Fibroblast of lung (primary cell): ENCODE data around the gene SLC22A23. TPM values are rescaled to one million over a fixed set of nuclear protein-coding genes. Genes with fewer than 3 reads are reported as not detected.

Source experiments
- DNase-seq, 2 donors: peaks; one replicate each; pipeline versions ENCODE4 v3.0.0 to v3.0.0-alpha.2; 2010; ENCODE audit warnings: low read depth in 2 of 2
- H2AFZ ChIP-seq: 2 replicates; pipeline ENCODE4 v1.5.1; 2012; ENCODE audit warnings: low read length, control low read depth, inconsistent platforms
- H3K27ac ChIP-seq: 2 replicates; pipeline ENCODE4 v1.5.1; 2011; ENCODE audit warnings: low read length, control low read depth; ENCODE audit not compliant: insufficient read depth
- H3K27me3 ChIP-seq: 2 replicates; pipeline ENCODE4 v1.5.1; 2011; ENCODE audit warnings: mild to moderate bottlenecking, low read length; ENCODE audit not compliant: control insufficient read depth, insufficient read depth
- H3K36me3 ChIP-seq: 2 replicates; pipeline ENCODE4 v1.5.1; 2011; ENCODE audit warnings: low read length; ENCODE audit not compliant: control insufficient read depth, insufficient read depth
- H3K4me1 ChIP-seq: 2 replicates; pipeline ENCODE4 v1.5.1; 2011; ENCODE audit warnings: low read length; ENCODE audit not compliant: control insufficient read depth, insufficient read depth; ENCODE audit errors: extremely low read depth
- H3K4me2 ChIP-seq: 2 replicates; pipeline ENCODE4 v1.5.1; 2011; ENCODE audit warnings: low read length, control low read depth; ENCODE audit not compliant: insufficient read depth; ENCODE audit errors: extremely low read depth
- H3K4me3 ChIP-seq, 4 experiments: fragments of 200-600 bp in 1 of 4; sonication (generic) in 1 of 4; replicated peaks in 1 of 4; 2 replicates each; pipeline ENCODE4 v1.5.1; 2011 to 2016; ENCODE audit warnings: low read length in 4 of 4, low read depth in 3 of 4, mild to moderate bottlenecking in 3 of 4, control low read depth in 2 of 4, inconsistent platforms in 1 of 4, mixed read lengths in 1 of 4; ENCODE audit not compliant: insufficient read depth in 1 of 4; ENCODE audit errors: control extremely low read depth in 1 of 4
- H3K79me2 ChIP-seq: 2 replicates; pipeline ENCODE4 v1.5.1; 2012; ENCODE audit warnings: mild to moderate bottlenecking, low read length, inconsistent platforms; ENCODE audit not compliant: control insufficient read depth, insufficient read depth
- H3K9ac ChIP-seq: 2 replicates; pipeline ENCODE4 v1.5.1; 2011; ENCODE audit warnings: mild to moderate bottlenecking, low read length, control low read depth; ENCODE audit not compliant: insufficient read depth
- H3K9me3 ChIP-seq: 2 replicates; pipeline ENCODE4 v1.5.1; 2012; ENCODE audit warnings: low read depth, low read length; ENCODE audit not compliant: control insufficient read depth, insufficient read depth
- H4K20me1 ChIP-seq: 2 replicates; pipeline ENCODE4 v1.5.1; 2011; ENCODE audit warnings: low read length; ENCODE audit not compliant: control insufficient read depth, insufficient read depth; ENCODE audit errors: extremely low read depth
- CTCF ChIP-seq, 2 donors: IDR thresholded peaks in 1 of 2; conservative IDR thresholded peaks in 1 of 2; 1 replicate in 1 of 2; 2 replicates in 1 of 2; pipeline ENCODE4 v1.5.1; 2011 to 2012; ENCODE audit warnings: low read length in 2 of 2, control low read depth in 1 of 2, inconsistent platforms in 1 of 2, low read depth in 1 of 2, mild to moderate bottlenecking in 1 of 2
- EZH2 ChIP-seq: IDR thresholded peaks from 2 replicates; pipeline ENCODE4 v1.5.1; 2012; ENCODE audit warnings: low read length, control low read depth, mild to moderate bottlenecking; ENCODE audit errors: missing control alignments
- polyA plus RNA-seq, 2 donors: library from polyadenylated mRNA; depleted of rRNA in 1 of 2; stranded (reverse) in 1 of 2; unstranded in 1 of 2; fragments of >200 nt; gene quantifications; 2 replicates each; pipeline ENCODE4 v1.2.1, GENCODE V29; 2011 to 2012; ENCODE audit warnings: missing spikeins in 1 of 2
- total RNA-seq: library from RNA; depleted of rRNA; stranded (reverse); fragments of >200 nt; gene quantifications from 2 replicates; pipeline ENCODE4 v1.2.1, GENCODE V29; 2014

The SLC22A23 gene
- total and polyA plus RNA-seq, 2 donors (not counting 1 experiment from before 2014, with no cell fraction given) = 0.37 to 3.0 TPM

- H3K36me3 ChIP-seq = no peaks in the 10 kb centered on the region
- H3K27ac ChIP-seq = no peak overlapping the region
- no peaks in the 10 kb centered on the region for H4K20me1 ChIP-seq
- no peak overlapping the region for H3K9ac ChIP-seq
- no peaks in the 10 kb centered on the region for H3K79me2 ChIP-seq
- DNase-seq = no peak
- H3K9me3 ChIP-seq = no peaks in the 10 kb centered on the region
- H3K4me3 ChIP-seq = no peak overlapping the region
- TF ChIP-seq EZH2 (no peak), CTCF (conservative IDR thresholded peaks at IDR 0.05 in 1 of 2, IDR thresholded peaks at IDR 0.05 in 1 of 2; ENCODE audit: low read depth in 1 of 2, low read length in 2 of 2) (no peak)
- H3K4me2 ChIP-seq = no peak overlapping the region
- H3K4me1 ChIP-seq = no peaks in the 10 kb centered on the region
- H3K27me3 ChIP-seq = peaks cover 7% of the 10 kb centered on the region
- H2AFZ ChIP-seq = no peak overlapping the region
These were observed 109.0 kb downstream of the SLC22A23 start for GRCh38 chr6:3347826-3348225.

- Histone ChIP-seq H3K4me2 (no peak overlapping the region), H3K27me3 (peaks cover 7% of the 10 kb centered on the region), H2AFZ (no peak overlapping the region), H3K36me3 (no peaks in the 10 kb centered on the region), H3K4me3 (no peak overlapping the region), H3K79me2 (no peaks in the 10 kb centered on the region), H3K9ac (no peak overlapping the region), H3K4me1 (no peaks in the 10 kb centered on the region), H3K27ac (no peak overlapping the region), H4K20me1 (no peaks in the 10 kb centered on the region), H3K9me3 (no peaks in the 10 kb centered on the region)
- TF ChIP-seq CTCF (conservative IDR thresholded peaks at IDR 0.05 in 1 of 2, IDR thresholded peaks at IDR 0.05 in 1 of 2; ENCODE audit: low read depth in 1 of 2, low read length in 2 of 2) (no peak), EZH2 (no peak)
- DNase-seq = no peak
These were observed 109.6 kb downstream of the SLC22A23 start for GRCh38 chr6:3347247-3347646.

- no peak overlapping the region for H2AFZ ChIP-seq
- no peaks in the 10 kb centered on the region for H3K36me3 ChIP-seq
- H3K27ac ChIP-seq = no peak overlapping the region
- no peak overlapping the region for H3K4me2 ChIP-seq
- no peak overlapping the region for H3K4me3 ChIP-seq
- no peak overlapping the region for H3K9ac ChIP-seq
- no peaks in the 10 kb centered on the region for H3K9me3 ChIP-seq
- TF ChIP-seq EZH2 (no peak), CTCF (conservative IDR thresholded peaks at IDR 0.05 in 1 of 2, IDR thresholded peaks at IDR 0.05 in 1 of 2; ENCODE audit: low read depth in 1 of 2, low read length in 2 of 2) (no peak)
- no peak for DNase-seq
- H3K79me2 ChIP-seq = no peaks in the 10 kb centered on the region
- no peaks in the 10 kb centered on the region for H4K20me1 ChIP-seq
- peaks cover 7% of the 10 kb centered on the region for H3K27me3 ChIP-seq
- H3K4me1 ChIP-seq = no peaks in the 10 kb centered on the region
These were observed 110.4 kb downstream of the SLC22A23 start for GRCh38 chr6:3346476-3346875.
